HG02938 (cell line): Measurements from ENCODE around the gene ANKRD44.
A peak's percentile ranks its signal among the peaks of the same experiment; 100 is the strongest.

Experiments used
- ATAC-seq: cut with Tn5 transposase; IDR thresholded peaks from one replicate; pipeline ENCODE4 v1.9.1; 2021; ENCODE audit warnings: mild to moderate bottlenecking, moderate library complexity; ENCODE audit not compliant: unreplicated experiment

ANKRD44 gene

DNA sequence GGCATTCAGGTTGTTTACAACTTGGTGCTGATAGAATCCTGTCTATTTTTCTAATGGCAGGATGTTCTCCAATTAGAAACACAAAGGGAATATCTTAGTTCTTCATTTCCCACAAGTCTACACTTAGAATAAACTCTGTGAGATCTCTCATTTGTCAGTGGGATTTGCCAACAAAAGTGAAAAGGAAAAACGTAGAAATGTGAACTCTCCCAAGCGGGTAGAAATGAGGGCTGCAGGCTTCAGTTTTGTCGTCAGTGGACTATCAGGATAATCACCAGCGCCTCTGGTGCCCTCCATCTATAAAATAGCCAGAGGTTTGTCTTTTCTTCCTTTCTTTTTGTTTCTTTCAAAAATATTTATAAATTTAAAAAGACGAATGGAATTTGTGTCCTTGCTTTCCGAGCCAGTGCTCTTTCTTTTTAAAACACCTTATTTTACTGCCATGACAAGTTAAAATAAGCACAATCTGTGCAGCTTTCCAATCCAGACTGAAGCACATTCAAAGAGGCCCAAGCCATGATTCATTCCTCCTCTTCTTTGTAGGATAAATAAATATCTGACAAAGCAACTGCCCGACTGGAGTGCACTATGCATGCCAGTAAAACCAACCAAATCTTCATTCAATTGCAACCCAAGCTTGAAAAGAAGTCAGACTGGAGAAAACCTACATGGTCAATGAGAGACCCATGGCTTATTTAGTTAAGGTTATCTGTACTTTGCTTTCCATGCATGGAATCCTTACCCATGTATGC lies 185.8 kb downstream of the ANKRD44 start:
- ATAC-seq, result no peak

DNA sequence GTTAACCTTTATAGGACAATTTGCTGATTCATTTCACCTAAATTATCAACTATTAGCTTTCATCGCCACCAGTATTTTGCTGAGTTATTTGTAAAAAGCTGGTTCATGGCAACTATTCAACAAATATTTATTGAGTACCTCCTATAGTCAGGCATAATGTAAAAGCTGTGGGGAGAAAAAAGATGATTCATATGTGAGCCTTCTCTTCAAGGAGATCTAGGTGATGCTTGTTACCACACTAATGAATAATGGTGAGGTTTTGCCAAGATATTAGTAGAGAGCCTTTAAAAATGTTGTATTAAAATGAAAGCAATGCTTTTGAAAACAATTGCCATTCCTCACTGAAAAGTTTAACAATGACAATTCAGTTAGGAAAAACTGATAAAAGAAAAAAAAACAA lies 187.8 kb downstream of the ANKRD44 start:
- ATAC-seq, result no peak

DNA sequence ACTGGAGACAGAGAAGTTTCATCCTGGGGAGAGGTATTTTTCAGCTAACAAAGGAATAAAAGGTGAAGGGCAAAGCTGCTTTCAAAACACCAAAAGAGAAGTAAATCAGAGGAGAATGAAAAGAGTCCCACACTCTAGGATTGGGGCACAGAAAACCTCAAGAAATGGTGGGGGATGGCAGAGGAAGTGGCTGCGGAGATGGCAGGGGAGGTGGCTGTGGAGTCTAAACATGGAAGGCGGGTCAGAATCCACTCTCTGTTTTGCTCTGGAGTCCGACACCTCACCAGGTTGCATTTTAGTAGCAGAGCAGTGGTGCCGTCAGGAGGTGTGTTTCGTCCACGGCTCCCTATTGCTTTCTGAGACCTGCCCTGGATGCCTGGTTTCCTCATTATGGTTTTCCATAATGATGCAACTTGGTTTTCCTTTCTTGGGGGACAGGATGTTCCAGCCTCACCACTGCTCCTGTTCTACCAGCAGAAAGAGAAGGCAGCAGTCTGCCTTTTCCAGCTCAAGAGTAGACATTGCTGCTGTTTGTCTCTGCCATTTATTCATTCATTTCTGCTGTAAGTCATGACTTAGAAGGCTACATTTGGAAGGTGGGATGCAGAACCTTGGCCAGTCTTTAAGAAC lies 188.7 kb downstream of the ANKRD44 start:
- ATAC-seq, result no peak

DNA sequence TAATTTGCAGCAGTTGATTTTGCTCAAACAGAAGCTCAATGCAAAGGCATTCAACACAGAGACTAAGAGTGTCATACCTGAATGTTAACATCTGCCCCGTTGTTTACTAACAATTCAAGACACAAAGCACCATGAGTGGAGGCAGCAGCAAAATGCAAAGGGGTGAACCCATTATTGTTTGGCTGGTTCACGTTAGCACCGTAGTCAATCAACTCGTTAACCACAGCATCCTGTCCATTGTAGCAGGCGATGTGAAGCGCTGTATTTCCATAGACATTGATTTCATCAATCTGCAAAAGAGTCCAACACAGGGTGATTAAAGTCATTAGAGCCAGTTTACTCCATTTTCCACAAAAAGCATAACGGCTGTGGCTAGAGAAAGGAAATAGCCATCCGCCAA lies 189.3 kb downstream of the ANKRD44 start:
- ATAC-seq, result no peak

DNA sequence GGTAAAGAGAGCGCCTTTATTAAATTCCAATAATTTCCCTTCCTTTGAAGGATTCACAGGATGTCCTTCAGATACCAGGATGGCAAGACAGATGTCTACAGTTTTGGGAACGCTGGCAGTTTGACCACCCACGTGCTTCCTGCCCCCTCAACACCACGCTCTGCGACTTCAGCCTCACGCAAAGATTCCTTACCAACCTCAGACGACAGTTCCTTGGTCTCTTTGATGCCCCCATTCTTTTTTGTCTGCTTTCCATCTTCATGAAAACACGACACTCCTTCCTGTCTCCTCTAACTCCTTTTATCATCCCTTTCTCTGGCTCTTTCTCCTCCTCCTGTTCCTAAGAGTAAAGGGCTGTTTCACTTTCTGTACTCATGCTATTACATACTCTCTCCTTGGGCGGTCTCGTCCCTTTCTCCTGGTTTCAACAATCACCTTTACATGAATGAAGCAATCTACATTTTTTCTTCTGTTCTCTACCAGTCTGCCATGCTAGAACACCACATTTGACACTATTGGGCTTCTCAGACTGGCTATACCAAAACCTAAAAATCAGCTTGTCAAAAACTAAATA lies 194.2 kb downstream of the ANKRD44 start:
- ATAC-seq, result no peak

DNA sequence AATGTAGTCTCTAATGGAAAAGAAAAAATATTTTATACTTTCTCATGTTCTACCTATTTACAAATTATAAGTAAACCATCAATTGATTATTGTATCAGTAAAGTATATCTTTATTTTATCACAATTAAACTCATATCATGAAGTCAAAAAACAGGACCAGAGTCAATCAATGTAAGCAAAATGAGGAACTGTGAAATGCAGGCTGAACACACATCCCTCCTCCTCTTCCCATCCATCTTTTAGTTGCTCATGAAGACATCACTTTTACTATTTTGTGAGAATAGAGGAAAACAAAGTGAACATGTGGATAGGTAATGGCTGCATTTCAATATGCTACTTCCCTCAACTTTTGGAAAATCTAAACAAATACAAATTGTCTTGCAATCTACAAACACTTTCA lies 195.3 kb downstream of the ANKRD44 start:
- no peak for ATAC-seq

DNA sequence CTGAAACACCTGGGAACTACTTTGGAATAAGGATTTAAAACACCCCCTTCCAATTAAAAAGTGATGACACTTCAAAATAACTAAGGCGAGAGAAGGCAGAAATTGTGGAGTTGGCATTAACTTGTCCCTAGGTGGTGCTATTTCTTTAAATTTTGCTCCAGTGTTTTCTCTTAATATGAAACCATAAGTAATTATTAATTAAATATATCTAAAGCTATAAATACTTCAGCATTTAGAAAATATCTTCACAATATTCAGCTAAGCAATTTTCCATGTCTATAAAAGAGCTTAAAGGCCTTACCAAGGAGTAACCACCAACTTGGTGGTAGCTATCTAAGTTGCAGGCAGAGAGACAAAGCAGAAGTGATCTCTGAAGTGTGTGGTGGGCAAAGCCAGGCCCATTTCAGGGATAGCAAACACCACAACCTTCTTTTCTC lies 197.3 kb downstream of the ANKRD44 start:
- peak; percentile 60 for ATAC-seq

DNA sequence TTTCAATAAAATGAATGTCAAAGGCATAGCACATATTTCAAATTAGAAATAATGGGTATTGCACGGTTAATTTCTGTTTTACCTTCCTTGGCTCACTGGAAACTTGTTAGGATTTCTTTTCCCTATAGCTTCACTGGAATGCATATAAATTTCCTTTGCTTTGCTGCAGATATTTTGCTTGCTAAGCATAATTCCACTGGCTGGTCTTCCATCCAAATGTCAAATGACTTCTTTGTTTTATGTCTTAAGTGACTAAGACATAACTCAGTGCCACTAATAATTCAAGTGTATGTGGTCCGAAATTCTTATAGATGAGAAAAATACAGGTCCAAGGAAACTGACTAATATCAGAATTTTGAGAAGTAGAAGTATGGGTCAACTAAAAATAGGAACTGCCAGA lies 201.3 kb downstream of the ANKRD44 start:
- ATAC-seq, result no peak

DNA sequence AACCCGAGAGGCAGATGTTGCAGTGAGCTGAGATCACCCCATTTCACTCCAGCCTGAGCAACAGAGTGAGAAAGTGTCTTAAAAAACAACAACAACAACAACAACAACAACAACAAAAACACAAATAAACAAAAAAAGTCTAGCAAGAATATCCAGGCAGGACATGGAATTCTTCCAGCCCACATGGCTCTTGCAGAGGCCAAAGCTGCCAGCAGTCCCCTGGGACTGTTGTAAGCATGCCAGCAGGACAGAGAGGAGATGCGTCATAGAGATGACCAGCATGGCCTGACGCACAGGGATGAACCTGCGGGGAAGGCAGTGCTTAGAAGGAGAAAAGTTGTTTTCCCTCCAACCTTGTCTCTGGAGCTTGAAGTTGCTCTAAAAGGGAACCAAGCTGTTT lies 201.8 kb downstream of the ANKRD44 start:
- no peak for ATAC-seq

DNA sequence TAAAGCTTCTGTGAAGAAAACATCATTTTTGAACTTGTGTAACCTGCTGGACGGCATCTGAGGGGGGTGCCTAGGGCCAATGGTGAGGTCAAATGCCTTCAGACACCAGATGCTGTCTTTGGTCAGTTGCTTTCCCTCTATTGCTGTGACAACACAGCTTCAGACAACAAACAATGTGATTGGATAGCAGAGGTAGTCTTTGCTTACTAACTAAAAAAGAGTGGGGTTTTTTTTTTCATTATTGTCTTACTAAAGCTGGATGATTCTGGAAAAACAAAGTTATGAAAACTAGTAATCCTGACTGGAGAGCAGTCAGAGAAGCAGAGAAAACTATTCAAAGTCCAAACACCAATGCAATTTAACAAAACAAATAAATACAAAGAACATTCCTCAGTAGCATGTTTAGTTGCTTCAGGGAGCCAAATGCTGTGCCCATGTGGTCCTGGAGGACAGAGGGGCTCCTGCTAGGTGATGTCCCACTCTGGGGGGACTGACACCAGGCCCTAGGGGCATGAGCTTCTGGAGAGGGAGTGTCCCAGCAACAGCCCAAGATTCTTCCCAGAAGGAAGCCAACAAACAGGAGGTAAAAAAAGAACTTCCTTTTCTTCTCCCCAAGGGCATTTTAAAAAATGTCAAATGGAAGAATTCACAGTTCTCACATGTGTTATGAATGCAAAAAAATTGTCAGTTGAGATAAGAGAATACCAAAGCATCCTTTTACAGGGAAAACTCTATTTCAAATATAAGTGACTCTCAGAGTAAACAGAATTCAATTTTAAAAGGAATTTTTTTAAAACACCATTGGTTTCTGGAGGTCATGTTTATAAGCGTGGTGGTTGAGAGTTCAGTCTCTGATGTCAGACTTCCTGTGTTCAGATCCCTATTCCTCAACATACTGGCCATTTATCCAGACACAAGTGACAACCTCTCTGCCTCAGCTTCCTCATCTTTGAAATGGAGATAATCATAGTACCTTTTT lies 203.0 kb downstream of the ANKRD44 start:
- no peak for ATAC-seq

DNA sequence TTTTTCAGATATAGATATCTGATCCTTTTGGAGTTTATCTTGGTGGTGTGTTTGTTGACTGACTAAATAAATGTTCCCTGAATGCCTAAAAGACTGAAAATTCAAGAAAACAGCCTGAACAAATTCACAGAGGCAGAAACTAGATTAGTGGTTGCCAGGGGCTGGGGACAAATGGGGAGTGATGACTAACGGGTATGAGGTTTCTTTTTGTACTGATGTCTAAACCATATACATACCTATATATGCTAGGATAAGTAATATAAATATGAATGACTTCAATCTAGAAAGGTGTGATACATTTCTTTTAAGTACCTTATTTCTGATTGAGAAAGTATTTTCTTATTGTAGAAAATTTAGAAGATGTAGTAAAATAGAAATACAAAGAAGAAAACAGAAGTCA lies 207.2 kb downstream of the ANKRD44 start:
- ATAC-seq, result no peak

DNA sequence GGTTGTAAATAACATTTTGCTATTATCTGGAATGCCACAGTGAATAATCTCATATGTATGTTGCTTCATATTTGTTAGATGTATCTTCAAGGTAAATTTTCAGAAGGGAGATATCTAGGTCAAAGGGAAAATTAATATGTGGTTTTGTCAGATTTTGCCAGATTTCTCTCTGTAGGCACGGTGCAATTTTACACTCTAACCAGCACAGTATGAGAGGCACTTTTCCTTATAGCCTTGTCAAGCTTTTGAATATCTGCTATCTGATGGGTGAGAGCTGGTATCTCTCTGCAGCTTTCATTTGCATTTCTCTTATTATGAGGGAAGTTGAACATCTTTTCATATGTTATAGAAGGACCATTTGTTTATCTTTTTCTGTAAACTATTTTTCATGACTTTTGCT lies 208.3 kb downstream of the ANKRD44 start:
- no peak for ATAC-seq

DNA sequence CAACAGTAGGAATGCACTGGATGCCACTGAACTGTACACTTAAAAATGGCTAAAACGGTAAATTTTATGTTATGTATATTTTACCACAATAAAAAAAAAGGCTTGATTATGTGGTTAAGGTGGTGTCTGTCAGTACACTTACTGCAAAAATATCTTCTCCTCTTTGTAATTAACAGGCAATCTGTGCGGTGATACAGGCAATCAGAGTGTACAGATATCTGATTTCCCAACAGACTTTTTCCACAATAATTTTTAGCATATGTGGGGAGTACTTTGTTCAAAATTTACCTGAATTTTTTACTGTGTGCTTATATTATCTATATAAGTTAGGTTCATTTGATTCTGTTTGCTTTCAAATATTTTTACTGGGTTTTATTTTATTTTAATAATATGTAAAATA lies 209.1 kb downstream of the ANKRD44 start:
- ATAC-seq, result no peak

DNA sequence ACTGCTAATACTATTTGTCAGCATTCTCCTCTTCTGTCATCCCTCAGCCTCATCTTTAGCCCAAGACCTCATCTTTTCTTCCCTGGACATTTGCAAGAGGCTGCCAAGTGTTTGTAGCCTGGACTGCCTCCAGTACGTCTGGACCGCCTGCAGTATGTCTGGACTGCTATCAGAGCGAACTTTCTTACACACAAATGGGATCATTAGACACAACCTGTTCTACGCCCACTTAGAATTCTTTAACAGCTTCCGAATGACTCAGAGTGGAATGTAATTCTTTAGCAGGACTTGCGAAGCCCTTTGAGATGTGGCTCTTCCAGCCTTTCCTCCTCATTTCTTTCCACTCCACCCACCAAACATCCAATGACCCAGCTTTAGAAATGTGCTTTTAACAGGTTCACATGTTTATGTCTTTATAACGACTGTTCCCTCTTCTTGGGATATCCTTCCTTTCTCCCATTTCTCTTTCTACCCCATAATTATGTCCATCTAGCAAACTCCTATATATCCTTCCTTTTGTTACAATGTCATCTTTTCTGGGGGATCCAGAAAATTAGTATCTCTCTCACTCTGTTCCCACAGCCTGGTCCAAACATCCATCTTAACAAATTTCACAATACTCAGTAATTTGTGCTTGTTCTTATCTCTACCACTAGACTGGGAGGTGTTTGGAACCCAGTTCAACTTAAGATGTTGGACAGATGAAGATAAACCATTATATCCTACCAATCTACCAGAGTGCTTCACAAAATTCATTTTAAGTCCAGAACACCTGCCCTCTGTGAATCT lies 212.8 kb downstream of the ANKRD44 start:
- ATAC-seq, result no peak

DNA sequence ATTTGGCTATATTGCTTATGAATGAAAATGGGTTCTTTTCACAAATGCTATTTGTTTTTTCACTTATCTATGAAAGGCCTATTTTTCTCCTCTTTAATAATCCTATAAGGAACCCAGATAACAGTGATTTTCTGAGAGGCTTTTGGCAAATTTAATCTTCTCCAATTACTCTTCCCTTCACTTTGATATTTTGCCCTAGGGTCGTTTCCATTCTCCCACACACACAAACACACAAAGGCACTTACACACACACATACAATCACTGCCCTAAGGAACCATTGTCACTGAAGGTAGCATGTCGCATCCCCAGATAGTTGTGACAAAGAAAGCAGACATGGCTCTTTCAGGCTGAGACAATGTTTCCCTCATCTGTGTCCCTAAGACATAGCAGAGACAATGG lies 213.9 kb downstream of the ANKRD44 start:
- ATAC-seq, result no peak

DNA sequence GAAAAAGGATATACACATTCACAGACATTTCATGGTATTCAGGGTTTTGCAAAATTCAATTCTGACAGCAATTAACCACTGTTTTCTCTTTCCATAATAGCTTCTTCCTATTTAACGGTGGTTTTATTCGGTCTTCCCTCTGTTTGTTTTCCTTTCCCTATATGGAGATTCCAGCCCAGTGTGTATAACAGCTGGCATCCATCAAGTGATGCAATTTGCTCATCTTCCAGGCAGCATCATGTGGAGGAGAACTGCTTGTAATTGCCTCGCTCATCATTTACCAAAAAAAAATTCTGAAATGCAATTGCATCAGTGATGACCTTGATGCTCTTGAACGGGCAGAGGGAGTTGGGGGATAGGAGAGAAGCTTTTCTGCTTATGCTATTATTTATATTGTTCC lies 218.1 kb downstream of the ANKRD44 start:
- no peak for ATAC-seq

DNA sequence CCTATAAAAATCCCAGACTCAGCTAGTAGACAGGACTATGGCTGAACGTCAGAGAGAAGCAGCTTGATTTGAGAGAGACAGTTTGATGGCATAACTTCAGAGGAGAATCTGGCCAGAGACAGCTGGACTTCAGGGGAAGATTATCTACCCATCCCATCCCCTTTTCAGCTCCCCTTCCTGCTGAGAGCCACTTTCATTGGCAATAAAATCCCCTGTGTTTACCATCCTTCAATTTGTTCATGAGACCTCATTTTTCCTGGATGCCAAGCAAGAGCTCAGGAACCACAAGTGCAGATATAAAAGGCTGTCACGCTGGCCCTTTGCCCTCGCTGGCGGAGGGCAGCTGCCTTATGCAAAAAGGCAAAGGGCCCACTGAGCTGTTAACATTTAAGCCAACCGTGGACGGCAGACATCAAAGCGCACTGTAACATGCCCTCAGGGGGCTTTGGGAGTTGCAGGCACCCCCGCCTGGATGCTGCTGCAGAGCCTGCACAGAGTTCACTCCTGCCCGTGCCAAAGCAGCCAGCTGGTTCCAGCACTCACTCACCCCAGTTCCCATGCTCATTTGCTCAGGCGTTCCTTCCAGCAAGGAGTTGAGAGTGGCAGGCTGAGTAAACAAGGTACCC lies 219.7 kb downstream of the ANKRD44 start:
- no peak for ATAC-seq

DNA sequence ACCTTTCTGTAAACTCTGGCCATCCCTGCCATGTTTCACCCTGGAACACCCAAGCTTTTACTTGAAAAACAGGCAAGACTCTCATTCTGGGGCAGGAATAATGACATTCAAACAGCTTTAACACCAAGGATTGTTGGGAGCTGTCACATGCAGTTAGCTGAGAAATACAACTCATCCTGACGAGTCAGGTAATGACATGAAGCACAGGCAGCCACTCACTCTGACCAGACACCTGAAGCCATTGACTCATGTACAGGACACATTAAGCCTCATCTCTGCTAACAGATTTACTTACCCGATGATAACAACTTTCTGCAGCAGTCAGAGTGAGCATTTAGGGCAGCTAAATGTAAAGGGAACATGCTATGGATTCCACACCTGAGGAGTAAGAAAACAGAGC lies 220.9 kb downstream of the ANKRD44 start:
- ATAC-seq, result no peak

DNA sequence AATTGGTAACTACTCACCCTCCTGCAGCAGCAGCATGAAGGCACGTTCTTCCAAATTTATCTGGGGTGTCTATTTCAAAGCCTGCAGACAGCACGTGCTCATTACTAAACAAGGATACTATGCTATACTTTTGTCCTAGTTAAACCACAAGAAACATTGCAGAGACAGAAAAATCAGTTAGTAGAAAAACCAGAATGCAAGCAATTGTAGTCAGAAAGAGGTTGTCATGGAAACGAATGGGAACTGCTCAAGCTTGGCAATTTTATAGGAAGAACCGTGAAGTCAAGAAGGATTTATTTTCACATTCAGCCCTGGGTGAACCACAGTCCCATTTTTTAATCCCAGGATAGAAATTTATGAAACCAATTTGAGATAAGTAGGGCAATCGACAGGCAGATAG lies 221.9 kb downstream of the ANKRD44 start:
- no peak for ATAC-seq

DNA sequence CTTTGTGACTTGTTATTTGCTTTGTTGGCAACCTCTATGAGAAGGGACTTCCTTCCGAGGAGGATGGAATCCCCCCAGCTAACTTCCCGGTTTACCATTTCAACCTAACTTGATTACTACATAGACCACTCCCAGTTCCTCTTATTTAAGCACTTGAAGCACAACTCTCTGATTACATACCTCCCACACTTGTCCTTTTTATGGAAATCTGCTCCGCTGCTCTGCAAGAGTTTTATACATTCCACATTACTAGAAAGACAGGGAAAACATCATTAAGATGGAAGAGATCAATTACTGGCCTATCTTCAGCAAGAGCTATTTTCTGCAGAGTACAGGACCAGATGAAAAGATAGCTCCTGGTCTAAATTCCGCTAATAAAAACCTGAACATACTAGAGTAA lies 224.1 kb downstream of the ANKRD44 start:
- ATAC-seq, result no peak
